Esophagus squamous epithelium (tissue), 4 donors: ENCODE results near the gene ACR.

ENCODE experiments used
- POLR2A ChIP-seq, 4 donors: fragments of 450-650 bp; IDR thresholded peaks; one replicate each; pipeline ENCODE4 v1.6.1; 2017; ENCODE audit warnings: antibody characterized with exemption in 4 of 4, mild to moderate bottlenecking in 4 of 4, moderate library complexity in 3 of 4
- TF ChIP-seq, protein P1 (sequence below), 6 experiments: fragments of 450-650 bp in 4 of 6; fragments of 200-600 bp in 2 of 6; sonication (generic) in 2 of 6; IDR thresholded peaks; one replicate each; pipeline ENCODE4 v1.5.1; 2016 to 2019; ENCODE audit warnings: antibody characterized with exemption in 6 of 6, mild to moderate bottlenecking in 4 of 6, moderate library complexity in 4 of 6

- TF ChIP-seq, protein P1, sequence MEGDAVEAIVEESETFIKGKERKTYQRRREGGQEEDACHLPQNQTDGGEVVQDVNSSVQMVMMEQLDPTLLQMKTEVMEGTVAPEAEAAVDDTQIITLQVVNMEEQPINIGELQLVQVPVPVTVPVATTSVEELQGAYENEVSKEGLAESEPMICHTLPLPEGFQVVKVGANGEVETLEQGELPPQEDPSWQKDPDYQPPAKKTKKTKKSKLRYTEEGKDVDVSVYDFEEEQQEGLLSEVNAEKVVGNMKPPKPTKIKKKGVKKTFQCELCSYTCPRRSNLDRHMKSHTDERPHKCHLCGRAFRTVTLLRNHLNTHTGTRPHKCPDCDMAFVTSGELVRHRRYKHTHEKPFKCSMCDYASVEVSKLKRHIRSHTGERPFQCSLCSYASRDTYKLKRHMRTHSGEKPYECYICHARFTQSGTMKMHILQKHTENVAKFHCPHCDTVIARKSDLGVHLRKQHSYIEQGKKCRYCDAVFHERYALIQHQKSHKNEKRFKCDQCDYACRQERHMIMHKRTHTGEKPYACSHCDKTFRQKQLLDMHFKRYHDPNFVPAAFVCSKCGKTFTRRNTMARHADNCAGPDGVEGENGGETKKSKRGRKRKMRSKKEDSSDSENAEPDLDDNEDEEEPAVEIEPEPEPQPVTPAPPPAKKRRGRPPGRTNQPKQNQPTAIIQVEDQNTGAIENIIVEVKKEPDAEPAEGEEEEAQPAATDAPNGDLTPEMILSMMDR (IDR thresholded peaks at IDR 0.05): no peak
- TF ChIP-seq POLR2A (IDR thresholded peaks at IDR 0.05): no peak
Measured at GRCh38 chr22:50704510-50705218, 33.3 kb upstream of the ACR start.
